ENCODE measurements around the gene TRIM49B.
"Not testable (repeated sequence)": the region's sequence is repeated elsewhere in the genome, so short reads cannot be mapped to it uniquely, and the experiment has no call there.

Gene TRIM49B

GRCh38 chr11:49028523-49028922 lies at the start of gene TRIM49B:
TRIM49B (plus strand) TSS chr11:49028823; CDS start chr11:49031600, 2,777 bp downstream.
- not testable (repeated sequence) for DNase-seq

- DNase-seq, result not testable (repeated sequence)
Measured at GRCh38 chr11:48983785-48984184, 44.8 kb upstream of the TRIM49B start, which contains the start of gene TRIM51G. TRIM51G (minus strand) TSS chr11:48983885; CDS start chr11:48981695, 2,190 bp downstream.

GRCh38 chr11:49048229-49048628 lies 19.6 kb downstream of the TRIM49B start:
- DNase-seq, result not testable (repeated sequence)

- DNase-seq, result not testable (repeated sequence)
Measured at GRCh38 chr11:49049821-49050220, 21.2 kb downstream of the TRIM49B start.

- DNase-seq, result not testable (repeated sequence)
Measured at GRCh38 chr11:49059012-49059411, 30.4 kb downstream of the TRIM49B start, which contains the start of gene TRIM64C. TRIM64C (minus strand) TSS chr11:49059112; CDS start chr11:49059112, 0 bp downstream.

- not testable (repeated sequence) for DNase-seq
Measured at GRCh38 chr11:49069897-49070296, 41.3 kb downstream of the TRIM49B start.

All from activated T-cell treated with anti-CD3 and anti-CD28 coated beads for 4 hours (primary cell).